ENCODE measurements around the gene CTH. TPM values are rescaled to one million over a fixed set of nuclear protein-coding genes. Genes with fewer than 3 reads are reported as not detected.

CTH gene
- total and polyA plus RNA-seq, 4 donors = 8.9 to 49.4 (median 44.8) TPM

DNA sequence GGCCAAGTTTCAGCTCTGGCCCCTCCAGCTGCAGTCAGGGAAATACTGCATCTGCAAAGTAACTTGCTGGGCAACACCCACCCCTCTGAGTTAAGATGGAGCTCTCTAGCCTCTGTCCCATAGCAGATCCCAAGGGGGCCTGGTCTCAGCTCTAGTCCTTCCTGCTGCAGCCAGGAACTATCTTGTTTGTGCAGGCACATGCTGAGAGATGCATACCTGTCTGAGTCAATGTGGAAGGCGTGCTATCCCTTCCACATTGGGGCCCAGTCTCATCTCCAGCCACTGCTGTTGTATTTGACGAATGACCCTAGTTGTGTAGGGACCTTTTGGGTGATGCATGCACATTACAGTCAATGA is 76.4 kb downstream of the CTH start:
- DNase-seq (ENCODE audit: low spot score) = no peak
- TF ChIP-seq FOXA2 (IDR thresholded peaks at IDR 0.05) (no peak), HNF4A (conservative IDR thresholded peaks at IDR 0.05) (no peak), EGR1 (IDR thresholded peaks at IDR 0.05; ENCODE audit: low read depth in 2 of 2) (no peak), RAD21 (IDR thresholded peaks at IDR 0.05) (no peak), SP1 (IDR thresholded peaks at IDR 0.05) (no peak), NR2F2 (IDR thresholded peaks at IDR 0.05) (no peak)
- TF ChIP-seq, protein P1, sequence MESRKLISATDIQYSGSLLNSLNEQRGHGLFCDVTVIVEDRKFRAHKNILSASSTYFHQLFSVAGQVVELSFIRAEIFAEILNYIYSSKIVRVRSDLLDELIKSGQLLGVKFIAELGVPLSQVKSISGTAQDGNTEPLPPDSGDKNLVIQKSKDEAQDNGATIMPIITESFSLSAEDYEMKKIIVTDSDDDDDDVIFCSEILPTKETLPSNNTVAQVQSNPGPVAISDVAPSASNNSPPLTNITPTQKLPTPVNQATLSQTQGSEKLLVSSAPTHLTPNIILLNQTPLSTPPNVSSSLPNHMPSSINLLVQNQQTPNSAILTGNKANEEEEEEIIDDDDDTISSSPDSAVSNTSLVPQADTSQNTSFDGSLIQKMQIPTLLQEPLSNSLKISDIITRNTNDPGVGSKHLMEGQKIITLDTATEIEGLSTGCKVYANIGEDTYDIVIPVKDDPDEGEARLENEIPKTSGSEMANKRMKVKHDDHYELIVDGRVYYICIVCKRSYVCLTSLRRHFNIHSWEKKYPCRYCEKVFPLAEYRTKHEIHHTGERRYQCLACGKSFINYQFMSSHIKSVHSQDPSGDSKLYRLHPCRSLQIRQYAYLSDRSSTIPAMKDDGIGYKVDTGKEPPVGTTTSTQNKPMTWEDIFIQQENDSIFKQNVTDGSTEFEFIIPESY (IDR thresholded peaks at IDR 0.05) = no peak
- no peaks in the 10 kb centered on the region for H3K9me3 ChIP-seq (ENCODE audit: control insufficient read depth in 4 of 4, low read length in 3 of 4)
- H3K36me3 ChIP-seq (ENCODE audit: control insufficient read depth in 4 of 4, insufficient read depth in 3 of 4, low read depth in 1 of 4, low read length in 3 of 4) = no peaks in the 10 kb centered on the region
- H3K4me3 ChIP-seq (ENCODE audit: low read depth in 1 of 3, low read length in 3 of 3) = no peak overlapping the region
- WGBS = 92% methylated on average over 2 of the region's 2 CpGs
- no peak overlapping the region for H3K27ac ChIP-seq (ENCODE audit: low read depth in 1 of 2, low read length in 2 of 2)
- no peak overlapping the region for H3K9ac ChIP-seq (ENCODE audit: low read depth in 1 of 2, low read length in 2 of 2)
- H3K4me1 ChIP-seq (ENCODE audit: control insufficient read depth in 4 of 4, insufficient read depth in 4 of 4, low read length in 3 of 4) = no peaks in the 10 kb centered on the region
- H3K27me3 ChIP-seq (ENCODE audit: control insufficient read depth in 4 of 4, insufficient read depth in 4 of 4, low read length in 3 of 4) = no peaks in the 10 kb centered on the region

DNA sequence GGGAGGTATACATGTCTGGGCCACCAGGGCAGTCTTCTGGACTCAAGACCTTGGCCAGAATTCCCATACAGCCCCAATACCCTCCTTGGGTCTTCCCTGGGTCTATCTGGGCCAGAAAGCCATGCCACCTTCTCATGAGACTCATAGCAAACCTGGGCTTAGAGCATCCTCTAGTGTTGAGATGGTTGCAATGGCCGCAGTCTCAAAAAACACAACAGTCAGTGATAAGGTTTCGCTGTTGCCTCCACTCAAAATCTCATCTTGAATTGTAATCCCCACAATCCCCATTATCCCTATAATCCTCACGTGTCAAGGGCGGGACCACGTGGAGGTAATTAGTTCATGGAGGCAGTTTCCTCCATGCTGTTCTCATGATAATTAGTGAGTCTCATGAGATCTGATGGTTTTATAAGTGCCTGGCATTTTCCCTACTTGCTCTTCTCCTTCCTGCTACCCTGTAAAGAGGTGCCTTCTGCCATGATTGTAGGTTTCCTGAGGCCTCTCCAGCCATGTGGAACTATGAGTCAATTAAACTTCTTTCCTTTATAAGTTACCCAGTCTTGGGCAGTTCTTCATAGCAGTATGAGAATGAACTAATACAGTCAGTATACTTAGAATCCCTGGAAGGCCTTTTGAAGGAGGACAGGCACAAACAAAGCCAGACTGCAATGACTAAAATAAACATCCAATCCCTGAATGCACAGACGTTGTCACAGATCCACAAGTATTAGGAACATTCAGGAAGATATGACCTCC is 77.0 kb downstream of the CTH start:
- WGBS = 44% methylated on average over 6 of the region's 6 CpGs
- DNase-seq (ENCODE audit: low spot score) = no peak
- no peak overlapping the region for H3K4me3 ChIP-seq (ENCODE audit: low read depth in 1 of 3, low read length in 3 of 3)
- H3K27ac ChIP-seq (ENCODE audit: low read depth in 1 of 2, low read length in 2 of 2) = no peak overlapping the region
- no peaks in the 10 kb centered on the region for H3K9me3 ChIP-seq (ENCODE audit: control insufficient read depth in 4 of 4, low read length in 3 of 4)
- no peaks in the 10 kb centered on the region for H3K4me1 ChIP-seq (ENCODE audit: control insufficient read depth in 4 of 4, insufficient read depth in 4 of 4, low read length in 3 of 4)
- H3K36me3 ChIP-seq (ENCODE audit: control insufficient read depth in 4 of 4, insufficient read depth in 3 of 4, low read depth in 1 of 4, low read length in 3 of 4) = no peaks in the 10 kb centered on the region
- no peak overlapping the region for H3K9ac ChIP-seq (ENCODE audit: low read depth in 1 of 2, low read length in 2 of 2)
- no peaks in the 10 kb centered on the region for H3K27me3 ChIP-seq (ENCODE audit: control insufficient read depth in 4 of 4, insufficient read depth in 4 of 4, low read length in 3 of 4)
- TF ChIP-seq JUND (IDR thresholded peaks at IDR 0.05) (no peak), RAD21 (IDR thresholded peaks at IDR 0.05) (peak; percentile 81 to 87)
- TF ChIP-seq, protein P2, sequence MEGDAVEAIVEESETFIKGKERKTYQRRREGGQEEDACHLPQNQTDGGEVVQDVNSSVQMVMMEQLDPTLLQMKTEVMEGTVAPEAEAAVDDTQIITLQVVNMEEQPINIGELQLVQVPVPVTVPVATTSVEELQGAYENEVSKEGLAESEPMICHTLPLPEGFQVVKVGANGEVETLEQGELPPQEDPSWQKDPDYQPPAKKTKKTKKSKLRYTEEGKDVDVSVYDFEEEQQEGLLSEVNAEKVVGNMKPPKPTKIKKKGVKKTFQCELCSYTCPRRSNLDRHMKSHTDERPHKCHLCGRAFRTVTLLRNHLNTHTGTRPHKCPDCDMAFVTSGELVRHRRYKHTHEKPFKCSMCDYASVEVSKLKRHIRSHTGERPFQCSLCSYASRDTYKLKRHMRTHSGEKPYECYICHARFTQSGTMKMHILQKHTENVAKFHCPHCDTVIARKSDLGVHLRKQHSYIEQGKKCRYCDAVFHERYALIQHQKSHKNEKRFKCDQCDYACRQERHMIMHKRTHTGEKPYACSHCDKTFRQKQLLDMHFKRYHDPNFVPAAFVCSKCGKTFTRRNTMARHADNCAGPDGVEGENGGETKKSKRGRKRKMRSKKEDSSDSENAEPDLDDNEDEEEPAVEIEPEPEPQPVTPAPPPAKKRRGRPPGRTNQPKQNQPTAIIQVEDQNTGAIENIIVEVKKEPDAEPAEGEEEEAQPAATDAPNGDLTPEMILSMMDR (IDR thresholded peaks at IDR 0.05; ENCODE audit: low read depth, low read length, missing input control) = peak; percentile 64

Small RNA genes lying within 50 kb of the gene (small RNA-seq; reads per million reads assigned to genes)
- gene RF00017 = not detected

Other genes starting within 250 kb of the CTH start
- gene LRRC40, start 205.7 kb upstream of the CTH start, total RNA-seq = 10 to 100 TPM; 14.1 to 15.8 TPM
- gene LRRC40, start 205.7 kb upstream of the CTH start, polyA plus RNA-seq = 1 to 10 TPM; 6.6 to 7.1 TPM
- 100 to 1,000 TPM in 1 of 2 donors, 10 to 100 TPM in 1; 64.1 to 129 TPM for gene SRSF11, start 189.9 kb upstream of the CTH start, total RNA-seq
- 100 to 1,000 TPM in 1 of 2 donors, 10 to 100 TPM in 1; 36.8 to 130 TPM for gene SRSF11, start 189.9 kb upstream of the CTH start, polyA plus RNA-seq
- gene ANKRD13C, start 56.5 kb upstream of the CTH start, total RNA-seq = 10 to 100 TPM; 11.6 to 14.1 TPM
- 1 to 10 TPM; 3.3 to 4.9 TPM for gene ANKRD13C, start 56.5 kb upstream of the CTH start, polyA plus RNA-seq

All from liver (tissue), 10 donors.